Adrenal gland (tissue), 12 donors: Measurements from ENCODE around the gene EIPR1. TPM values are rescaled to one million over a fixed set of nuclear protein-coding genes. Genes with fewer than 3 reads are reported as not detected.

Source experiments
- DNase-seq, 7 donors: peaks; one replicate each; pipeline ENCODE4 v3.0.0-alpha.2; 2019 to 2020
- H3K27ac ChIP-seq, 5 donors: fragments of 200-600 bp; sonication (generic) in 4 of 5; 1 replicate in 3 of 5; 2 replicates in 2 of 5; pipeline versions ENCODE4 v1.5.1 to v1.8.0; 2016 to 2020; ENCODE audit warnings: mild to moderate bottlenecking in 1 of 5
- H3K27me3 ChIP-seq: fragments of 200-600 bp; 2 replicates; pipeline ENCODE4 v1.8.0; 2021
- H3K36me3 ChIP-seq, 2 donors: fragments of 200-600 bp; replicated peaks in 1 of 2; 1 replicate in 1 of 2; 2 replicates in 1 of 2; pipeline versions ENCODE4 v1.5.1 to v1.8.0; 2018 to 2022
- H3K4me1 ChIP-seq, 2 donors: fragments of 200-600 bp; replicated peaks in 1 of 2; 1 replicate in 1 of 2; 2 replicates in 1 of 2; pipeline versions ENCODE4 v1.5.1 to v1.8.0; 2018 to 2021
- H3K4me3 ChIP-seq, 4 donors: fragments of 200-600 bp; sonication (generic) in 3 of 4; one replicate each; pipeline ENCODE4 v1.5.1; 2016 to 2018
- H3K9me3 ChIP-seq, 3 donors: fragments of 200-600 bp; sonication (generic) in 1 of 3; replicated peaks in 1 of 3; 1 replicate in 2 of 3; 2 replicates in 1 of 3; pipeline versions ENCODE4 v1.5.1 to v1.8.0; 2016 to 2021
- POLR2A ChIP-seq, 2 donors: fragments of 450-650 bp; IDR thresholded peaks; one replicate each; pipeline ENCODE4 v1.6.1; 2017; ENCODE audit warnings: antibody characterized with exemption in 2 of 2, mild to moderate bottlenecking in 2 of 2, moderate library complexity in 1 of 2
- WGBS, 4 donors: extraction: QIAGEN DNeasy Blood & Tissue Kit in 2 of 4; methylation state at CpG; one replicate each; pipeline versions ENCODE4 v1.1.5 to v1.1.7; 2013 to 2017; 5-methylcytosine and 5-hydroxymethylcytosine counted together
- intact Hi-C, 2 donors: fragments of 100-400 bp; cut with DNase I; formaldehyde crosslinking; loops; one replicate each; pipeline versions ENCODE4 v1.14.1 to v1.15.0; 2022 to 2023
- polyA plus RNA-seq, 3 donors: library from polyadenylated mRNA; stranded (reverse); fragments of 200-250 nt in 2 of 3; fragments of 350-450 nt in 1 of 3; fragmentation: Illumina TruSeq in 1 of 3; extraction: RNeasy Lipid Tissue Mini Kit (QIAGEN cat#74804) in 1 of 3; gene quantifications; one replicate each; pipeline ENCODE4 v1.2.3, GENCODE V29; 2013 to 2014
- total RNA-seq, 9 donors: library from RNA; depleted of rRNA in 4 of 9; stranded (reverse); fragments of >200 nt in 4 of 9; fragments of 120-200 nt in 1 of 9; fragmentation: NEBNext Ultra II Directional in 1 of 9; extraction: Animal tissue kit (Norgen Biotek cat#: 25700) in 1 of 9; gene quantifications; one replicate each; pipeline versions ENCODE4 v1.1.0 to v1.2.4, GENCODE V29; 2013 to 2023
- TF ChIP-seq, protein P1 (sequence below), 6 experiments: fragments of 450-650 bp in 4 of 6; fragments of 200-600 bp in 2 of 6; sonication (generic) in 1 of 6; IDR thresholded peaks; 1 replicate in 5 of 6; 2 replicates in 1 of 6; pipeline versions ENCODE4 v1.5.1 to v1.8.0; 2016 to 2021; ENCODE audit warnings: antibody characterized with exemption in 6 of 6, mild to moderate bottlenecking in 2 of 6, moderate library complexity in 1 of 6
- donor health status: healthy with polysubstance abuse.
- donor health status: Bipolar disorder and iron deficiency.
- donor health status: DM: yes; HTN: yes; CAD: no.
- donor health status: DM: no; HTN: no; CAD: no.
- donor health status: DM: no; HTN: no; CAD: no.
- donor health status: DM: yes; HTN: yes; CAD: no.

The EIPR1 gene
- total and polyA plus RNA-seq, 12 donors, result 10.3 to 37.9 (median 28.5) TPM

DNA sequence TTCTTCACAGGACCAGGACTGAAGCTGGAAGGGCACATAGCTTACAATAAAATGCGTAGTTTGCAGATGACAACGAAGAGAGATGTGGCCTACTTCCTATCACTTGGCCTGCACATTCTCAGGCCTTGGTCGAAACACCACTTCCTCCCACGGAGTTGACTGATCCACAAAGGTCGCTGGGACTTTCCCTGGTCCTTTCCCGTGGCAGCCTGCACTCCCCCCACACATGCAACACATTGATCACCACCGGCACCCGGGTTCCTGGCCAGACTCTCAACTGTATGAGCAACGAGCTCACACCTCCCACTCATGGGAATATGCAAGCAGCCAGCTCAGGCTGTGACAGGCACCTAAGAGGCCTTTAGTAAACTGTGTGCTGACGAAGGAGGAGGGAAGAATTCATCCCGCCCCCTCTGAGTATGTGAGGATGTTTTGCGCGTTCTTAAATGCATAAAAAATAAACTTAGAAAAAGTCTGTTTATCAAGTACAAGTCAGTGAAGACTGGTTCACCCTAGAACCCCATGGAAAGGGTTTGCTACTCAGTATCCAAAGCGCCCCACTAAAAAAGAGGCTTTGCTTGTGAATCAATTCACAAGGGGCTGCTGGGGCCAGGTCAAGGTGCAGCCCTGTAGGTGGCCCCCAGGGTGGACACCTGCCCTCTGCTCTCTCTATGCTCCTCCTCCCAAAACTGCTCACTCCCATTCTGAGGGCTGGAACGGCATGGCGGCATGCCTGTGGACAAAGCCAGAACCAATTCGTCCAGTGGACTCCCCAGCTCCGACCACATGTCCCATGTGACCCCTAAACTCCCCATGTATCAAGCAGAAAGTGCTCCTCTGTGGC lies 154.3 kb downstream of the EIPR1 start:
- Histone ChIP-seq H3K4me3 (no peak overlapping the region), H3K4me1 (no peaks in the 10 kb centered on the region), H3K27ac (no peak overlapping the region), H3K36me3 (no peaks in the 10 kb centered on the region), H3K9me3 (no peaks in the 10 kb centered on the region), H3K27me3 (no peaks in the 10 kb centered on the region)
- intact Hi-C loops, result no loop called here
- no peak for TF ChIP-seq POLR2A (IDR thresholded peaks at IDR 0.05)
- TF ChIP-seq, protein P1, sequence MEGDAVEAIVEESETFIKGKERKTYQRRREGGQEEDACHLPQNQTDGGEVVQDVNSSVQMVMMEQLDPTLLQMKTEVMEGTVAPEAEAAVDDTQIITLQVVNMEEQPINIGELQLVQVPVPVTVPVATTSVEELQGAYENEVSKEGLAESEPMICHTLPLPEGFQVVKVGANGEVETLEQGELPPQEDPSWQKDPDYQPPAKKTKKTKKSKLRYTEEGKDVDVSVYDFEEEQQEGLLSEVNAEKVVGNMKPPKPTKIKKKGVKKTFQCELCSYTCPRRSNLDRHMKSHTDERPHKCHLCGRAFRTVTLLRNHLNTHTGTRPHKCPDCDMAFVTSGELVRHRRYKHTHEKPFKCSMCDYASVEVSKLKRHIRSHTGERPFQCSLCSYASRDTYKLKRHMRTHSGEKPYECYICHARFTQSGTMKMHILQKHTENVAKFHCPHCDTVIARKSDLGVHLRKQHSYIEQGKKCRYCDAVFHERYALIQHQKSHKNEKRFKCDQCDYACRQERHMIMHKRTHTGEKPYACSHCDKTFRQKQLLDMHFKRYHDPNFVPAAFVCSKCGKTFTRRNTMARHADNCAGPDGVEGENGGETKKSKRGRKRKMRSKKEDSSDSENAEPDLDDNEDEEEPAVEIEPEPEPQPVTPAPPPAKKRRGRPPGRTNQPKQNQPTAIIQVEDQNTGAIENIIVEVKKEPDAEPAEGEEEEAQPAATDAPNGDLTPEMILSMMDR (IDR thresholded peaks at IDR 0.05), result no peak
- WGBS, 4 donors, result 81 to 89% (median 84%) methylated on average over 15 to 18 of the region's 18 CpGs
- DNase-seq, result no peak

DNA sequence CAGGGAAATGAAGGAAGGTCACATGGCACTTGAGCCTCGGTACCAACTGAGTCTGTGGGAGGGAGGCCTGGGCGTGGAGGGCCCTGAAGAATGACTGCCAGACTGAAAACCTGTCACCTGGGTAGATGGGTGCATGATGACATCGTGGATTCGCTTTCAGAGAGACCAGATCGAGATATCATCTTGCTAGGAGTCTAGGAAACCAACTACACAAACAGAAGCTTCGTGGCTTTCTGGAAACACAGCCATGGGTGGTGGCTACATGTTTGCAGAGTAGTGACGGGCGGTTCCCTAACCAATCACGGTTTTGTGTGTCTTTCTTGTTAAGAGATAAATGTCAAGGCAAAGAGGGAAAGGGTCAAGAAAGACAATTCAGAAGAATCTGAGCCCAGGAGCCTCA lies 155.0 kb downstream of the EIPR1 start:
- 89 to 93% (median 90%) methylated on average over 9 of the region's 9 CpGs for WGBS, 4 donors

DNA sequence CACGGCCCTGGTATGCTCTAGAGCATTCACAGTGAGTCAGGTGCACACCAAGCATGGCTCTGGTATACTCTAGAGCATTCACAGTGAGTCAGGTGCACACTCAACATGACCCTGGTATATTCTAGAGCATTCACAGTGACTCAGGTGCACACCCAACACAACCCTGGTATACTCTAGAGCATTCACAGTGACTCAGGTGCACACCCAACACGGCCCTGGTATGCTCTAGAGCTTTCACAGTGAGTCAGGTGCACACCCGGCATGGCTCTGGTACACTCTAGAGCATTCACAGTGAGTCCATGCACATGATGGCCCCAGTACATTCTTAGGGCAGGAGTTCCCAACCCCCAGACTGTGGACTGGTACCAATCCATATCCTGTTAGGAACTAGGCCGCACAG lies 158.1 kb downstream of the EIPR1 start:
- intact Hi-C loops, result no loop called here
- WGBS, 4 donors, result 93 to 100% (median 97%) methylated on average over 1 to 4 of the region's 4 CpGs

More for the DNA sequence above, 155.0 kb downstream of the EIPR1 start:
- TF ChIP-seq, protein P1 (IDR thresholded peaks at IDR 0.05), result no peak
- TF ChIP-seq POLR2A (IDR thresholded peaks at IDR 0.05), result no peak
- no peak for DNase-seq
- Histone ChIP-seq H3K27ac (no peak overlapping the region), H3K27me3 (no peaks in the 10 kb centered on the region), H3K36me3 (no peaks in the 10 kb centered on the region), H3K4me1 (no peaks in the 10 kb centered on the region), H3K4me3 (no peak overlapping the region), H3K9me3 (no peaks in the 10 kb centered on the region)
- intact Hi-C loops, result no loop called here

DNA sequence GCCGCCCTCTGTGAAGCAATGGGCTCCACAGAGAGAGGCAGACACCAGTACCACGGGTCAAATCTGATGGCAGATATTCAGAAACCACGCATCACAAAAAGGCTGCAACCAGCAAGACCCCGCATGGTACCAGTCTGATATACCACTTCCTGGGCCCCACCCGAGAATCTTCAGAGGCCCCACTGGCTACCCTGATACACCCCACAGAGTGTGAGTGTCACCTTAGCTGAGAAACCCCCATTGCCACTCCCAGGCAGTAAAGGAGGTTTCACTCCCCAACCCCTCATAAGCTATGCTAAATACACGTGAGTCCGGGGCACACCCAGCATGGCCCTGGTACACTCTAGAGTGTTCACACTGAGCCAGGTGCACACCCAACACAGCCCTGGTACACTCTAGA lies 160.0 kb downstream of the EIPR1 start:
- Histone ChIP-seq H3K27ac (no peak overlapping the region), H3K9me3 (no peaks in the 10 kb centered on the region), H3K27me3 (no peaks in the 10 kb centered on the region), H3K36me3 (no peaks in the 10 kb centered on the region), H3K4me1 (no peaks in the 10 kb centered on the region), H3K4me3 (no peak overlapping the region)
- TF ChIP-seq POLR2A (IDR thresholded peaks at IDR 0.05), result no peak
- TF ChIP-seq, protein P1 (IDR thresholded peaks at IDR 0.05), result no peak
- intact Hi-C loops, result no loop called here
- DNase-seq, result peak in 1 of 7 donors; percentile 36
- 84 to 94% (median 89%) methylated on average over 4 to 7 of the region's 7 CpGs for WGBS, 4 donors

More for the DNA sequence above, 158.1 kb downstream of the EIPR1 start:
- TF ChIP-seq, protein P1 (IDR thresholded peaks at IDR 0.05), result no peak
- no peak for TF ChIP-seq POLR2A (IDR thresholded peaks at IDR 0.05)
- Histone ChIP-seq H3K27me3 (no peaks in the 10 kb centered on the region), H3K4me1 (no peaks in the 10 kb centered on the region), H3K9me3 (no peaks in the 10 kb centered on the region), H3K36me3 (no peaks in the 10 kb centered on the region), H3K4me3 (no peak overlapping the region), H3K27ac (no peak overlapping the region)
- peak in 1 of 7 donors; percentile 31 for DNase-seq
